Measurements from ENCODE around the gene GPR17. TPM values are rescaled to one million over a fixed set of nuclear protein-coding genes. Genes with fewer than 3 reads are reported as not detected.

Gene GPR17
- total RNA-seq, 2 donors from 2014 or later = 0.16 to 0.20 TPM

DNA sequence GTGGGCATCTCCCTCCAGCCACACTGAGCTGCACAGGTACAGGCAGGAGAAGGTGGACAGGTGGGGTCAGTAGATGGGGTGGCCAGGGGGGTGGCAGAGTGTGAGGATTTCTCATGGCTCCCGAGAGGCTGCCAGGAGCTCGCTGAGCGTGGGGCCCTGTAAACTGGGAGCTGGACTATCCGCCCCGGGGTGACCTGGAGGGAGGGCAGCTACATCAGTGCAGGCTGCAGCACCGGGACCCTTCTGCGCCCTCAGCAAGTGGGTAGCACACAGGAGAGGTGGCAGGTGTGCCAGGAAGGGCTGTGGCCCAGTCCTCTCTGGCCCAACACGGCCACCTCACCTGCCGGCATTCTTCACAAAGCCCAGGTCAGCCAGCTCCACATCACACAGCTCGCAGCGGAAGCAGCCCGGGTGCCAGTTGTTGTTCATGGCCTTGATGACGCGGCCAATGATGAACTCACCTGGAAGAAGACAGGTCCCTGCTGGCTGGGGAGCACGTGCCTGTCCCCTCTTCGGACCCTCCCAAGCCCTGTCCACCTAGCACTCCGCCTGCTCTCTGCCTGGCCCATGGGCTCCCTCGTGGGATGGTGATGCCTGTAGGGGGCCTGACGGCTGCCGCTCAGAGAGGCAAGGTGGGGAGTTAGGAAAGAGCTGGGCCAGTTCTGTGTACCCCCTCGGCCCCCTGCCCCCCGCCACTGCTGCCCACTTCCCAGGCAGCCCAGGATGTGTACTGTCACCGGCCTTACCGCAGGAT, 8.3 kb downstream of the GPR17 start:
- TF ChIP-seq, protein P1, sequence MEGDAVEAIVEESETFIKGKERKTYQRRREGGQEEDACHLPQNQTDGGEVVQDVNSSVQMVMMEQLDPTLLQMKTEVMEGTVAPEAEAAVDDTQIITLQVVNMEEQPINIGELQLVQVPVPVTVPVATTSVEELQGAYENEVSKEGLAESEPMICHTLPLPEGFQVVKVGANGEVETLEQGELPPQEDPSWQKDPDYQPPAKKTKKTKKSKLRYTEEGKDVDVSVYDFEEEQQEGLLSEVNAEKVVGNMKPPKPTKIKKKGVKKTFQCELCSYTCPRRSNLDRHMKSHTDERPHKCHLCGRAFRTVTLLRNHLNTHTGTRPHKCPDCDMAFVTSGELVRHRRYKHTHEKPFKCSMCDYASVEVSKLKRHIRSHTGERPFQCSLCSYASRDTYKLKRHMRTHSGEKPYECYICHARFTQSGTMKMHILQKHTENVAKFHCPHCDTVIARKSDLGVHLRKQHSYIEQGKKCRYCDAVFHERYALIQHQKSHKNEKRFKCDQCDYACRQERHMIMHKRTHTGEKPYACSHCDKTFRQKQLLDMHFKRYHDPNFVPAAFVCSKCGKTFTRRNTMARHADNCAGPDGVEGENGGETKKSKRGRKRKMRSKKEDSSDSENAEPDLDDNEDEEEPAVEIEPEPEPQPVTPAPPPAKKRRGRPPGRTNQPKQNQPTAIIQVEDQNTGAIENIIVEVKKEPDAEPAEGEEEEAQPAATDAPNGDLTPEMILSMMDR (IDR thresholded peaks at IDR 0.05) = no peak
- no peaks in the 10 kb centered on the region for H3K36me3 ChIP-seq
- H3K9ac ChIP-seq (ENCODE audit: low read depth in 2 of 2, low read length in 2 of 2) = no peak overlapping the region
- no peaks in the 10 kb centered on the region for H3K9me3 ChIP-seq
- no peak overlapping the region for H3K4me3 ChIP-seq
- no peak overlapping the region for H3K27ac ChIP-seq
- H3K4me1 ChIP-seq = no peaks in the 10 kb centered on the region
- H3K27me3 ChIP-seq = no peaks in the 10 kb centered on the region
- intact Hi-C loops (cut with DNase I) = no loop called here
- no peak for DNase-seq

DNA sequence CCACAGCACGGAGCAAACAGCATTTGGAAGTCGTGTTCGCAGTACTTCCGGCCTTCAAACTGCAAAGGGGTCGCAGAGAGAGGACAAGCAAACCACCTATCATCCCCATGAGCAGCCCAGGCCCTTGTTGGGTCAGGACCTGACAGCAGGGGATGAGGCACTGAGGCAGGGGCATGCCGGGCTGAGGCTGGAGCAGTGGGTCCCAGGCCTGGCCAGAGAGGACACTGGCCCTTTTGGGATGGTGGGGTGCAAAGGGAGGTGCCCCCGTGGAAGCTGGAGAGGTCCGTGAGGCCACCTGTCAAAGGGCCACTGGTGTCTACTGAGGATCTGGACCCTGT, 8.9 kb downstream of the GPR17 start:
- intact Hi-C loops (cut with DNase I) = no loop called here
- TF ChIP-seq, protein P1 (IDR thresholded peaks at IDR 0.05) = no peak
- Histone ChIP-seq H3K9me3 (no peaks in the 10 kb centered on the region), H3K9ac (ENCODE audit: low read depth in 2 of 2, low read length in 2 of 2) (no peak overlapping the region), H3K27ac (no peak overlapping the region), H3K4me3 (no peak overlapping the region), H3K27me3 (no peaks in the 10 kb centered on the region), H3K36me3 (no peaks in the 10 kb centered on the region), H3K4me1 (no peaks in the 10 kb centered on the region)
- DNase-seq = no peak

DNA sequence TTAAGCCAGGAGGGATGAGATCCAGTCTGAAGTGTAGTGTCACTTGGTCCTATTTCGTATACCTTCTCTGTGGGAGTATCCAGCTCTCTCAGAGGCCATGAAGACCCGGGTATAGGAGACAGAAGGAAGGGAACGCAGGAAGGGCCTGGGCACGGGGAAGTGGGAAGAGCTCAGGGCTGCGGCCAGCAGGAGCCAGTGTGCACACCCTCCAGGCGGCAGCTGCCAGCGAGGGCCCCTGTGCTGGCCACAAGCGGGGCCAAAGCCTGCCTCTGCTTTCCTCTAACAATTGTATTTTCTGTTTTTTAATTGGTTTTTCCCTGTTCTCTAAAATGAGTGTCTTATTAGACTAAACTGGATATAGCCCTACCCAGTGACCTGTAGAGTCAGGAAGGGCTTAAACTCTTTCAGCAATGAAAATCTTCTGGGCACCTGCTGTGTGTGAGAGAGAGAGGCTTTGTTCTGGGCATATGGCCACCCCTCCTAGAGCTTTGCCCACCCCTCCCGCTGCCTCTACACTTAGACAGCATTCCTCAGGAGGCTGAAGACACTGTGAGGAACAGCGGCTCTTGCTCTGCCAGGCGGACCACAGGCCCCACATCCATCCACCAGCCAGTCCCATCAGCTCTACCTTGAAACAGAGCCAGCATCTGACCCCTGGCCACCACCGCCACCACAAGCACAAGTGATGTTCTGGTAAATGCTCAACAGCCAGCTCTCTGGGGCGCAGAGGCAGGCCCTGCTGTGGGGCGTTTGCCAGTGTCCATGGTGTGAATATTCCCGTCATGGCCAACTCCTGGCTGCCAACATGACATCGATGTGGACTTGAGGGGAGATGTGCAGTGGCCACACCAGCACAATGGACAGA, 9.5 kb downstream of the GPR17 start:
- Histone ChIP-seq H3K9me3 (no peaks in the 10 kb centered on the region), H3K27ac (no peak overlapping the region), H3K27me3 (no peaks in the 10 kb centered on the region), H3K4me3 (no peak overlapping the region), H3K9ac (ENCODE audit: low read depth in 2 of 2, low read length in 2 of 2) (no peak overlapping the region), H3K36me3 (no peaks in the 10 kb centered on the region), H3K4me1 (no peaks in the 10 kb centered on the region)
- TF ChIP-seq, protein P1 (IDR thresholded peaks at IDR 0.05) = no peak
- intact Hi-C loops (cut with DNase I) = no loop called here
- no peak for DNase-seq

DNA sequence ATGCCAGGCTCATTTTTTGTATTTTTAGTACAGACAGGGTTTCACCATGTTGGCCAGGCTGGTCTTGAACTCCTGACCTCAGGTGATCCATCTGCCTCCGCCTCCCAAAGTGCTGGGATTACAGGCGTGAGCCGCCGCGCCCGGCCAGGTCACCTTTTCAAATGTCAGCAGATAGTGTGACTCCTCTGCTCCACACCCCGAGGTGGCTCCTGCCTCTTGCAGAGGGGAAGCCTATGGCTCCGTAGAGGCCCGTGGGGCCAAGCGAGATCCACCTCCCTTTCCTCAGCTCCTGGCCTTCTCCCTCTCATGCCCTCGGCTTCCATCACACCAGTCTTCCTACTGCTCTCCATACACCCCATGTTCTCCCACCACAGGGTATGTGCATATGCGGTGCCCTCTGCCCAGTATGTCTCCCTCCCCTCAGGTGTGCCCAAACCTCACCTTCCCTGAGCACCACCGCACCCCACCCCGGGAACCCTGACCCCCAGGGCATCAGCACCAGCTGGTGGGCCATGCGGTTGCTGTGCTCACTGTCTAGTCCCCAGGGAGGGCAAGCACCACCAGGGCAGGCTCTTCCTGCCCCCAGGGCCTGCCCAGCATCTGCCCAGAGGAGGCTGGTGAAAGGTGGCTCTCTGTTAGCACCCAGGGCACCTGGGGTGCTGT, 10.7 kb downstream of the GPR17 start:
- H3K9me3 ChIP-seq = no peaks in the 10 kb centered on the region
- no peak overlapping the region for H3K4me3 ChIP-seq
- TF ChIP-seq, protein P1 (IDR thresholded peaks at IDR 0.05) = no peak
- H3K27me3 ChIP-seq = no peaks in the 10 kb centered on the region
- intact Hi-C loops (cut with DNase I) = no loop called here
- H3K9ac ChIP-seq (ENCODE audit: low read depth in 2 of 2, low read length in 2 of 2) = no peak overlapping the region
- no peaks in the 10 kb centered on the region for H3K36me3 ChIP-seq
- no peak overlapping the region for H3K27ac ChIP-seq
- no peaks in the 10 kb centered on the region for H3K4me1 ChIP-seq
- no peak for DNase-seq

DNA sequence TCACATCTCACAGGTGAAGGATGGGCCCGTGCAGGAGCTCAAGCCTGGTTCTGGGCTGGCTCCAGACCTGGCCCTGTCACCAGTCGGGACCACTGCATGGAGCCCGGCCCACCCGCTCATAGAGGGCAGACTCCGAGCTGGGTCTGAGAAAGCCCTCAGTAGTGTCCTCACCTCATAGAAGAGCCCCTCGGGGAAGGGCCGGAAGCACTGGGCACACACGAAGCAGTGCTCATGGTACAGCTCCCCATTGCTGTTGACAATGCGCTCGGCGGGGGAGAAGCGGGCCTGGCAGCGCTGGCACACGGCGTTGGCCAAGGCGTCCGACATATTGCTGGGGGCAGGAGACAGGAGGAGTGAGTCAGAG, 11.3 kb downstream of the GPR17 start:
- no peaks in the 10 kb centered on the region for H3K9me3 ChIP-seq
- H3K27ac ChIP-seq = no peak overlapping the region
- no peaks in the 10 kb centered on the region for H3K36me3 ChIP-seq
- no peaks in the 10 kb centered on the region for H3K27me3 ChIP-seq
- no peak for DNase-seq
- H3K4me3 ChIP-seq = no peak overlapping the region
- H3K4me1 ChIP-seq = no peaks in the 10 kb centered on the region
- H3K9ac ChIP-seq (ENCODE audit: low read depth in 2 of 2, low read length in 2 of 2) = no peak overlapping the region
- intact Hi-C loops (cut with DNase I) = no loop called here
- TF ChIP-seq, protein P1 (IDR thresholded peaks at IDR 0.05) = no peak

Measured in colonic mucosa (tissue), 4 donors.